Esophagus squamous epithelium (tissue), 4 donors: Measurements from ENCODE around the gene PERM1.

Experiments used
- CTCF ChIP-seq, 6 experiments: fragments of 450-650 bp in 4 of 6; fragments of 200-600 bp in 2 of 6; sonication (generic) in 2 of 6; IDR thresholded peaks; one replicate each; pipeline ENCODE4 v1.5.1; 2016 to 2019; ENCODE audit warnings: antibody characterized with exemption in 6 of 6, mild to moderate bottlenecking in 4 of 6, moderate library complexity in 4 of 6
- POLR2A ChIP-seq, 4 donors: fragments of 450-650 bp; IDR thresholded peaks; one replicate each; pipeline ENCODE4 v1.6.1; 2017; ENCODE audit warnings: antibody characterized with exemption in 4 of 4, mild to moderate bottlenecking in 4 of 4, moderate library complexity in 3 of 4

GRCh38 chr1:940107-941014, 41.5 kb downstream of the PERM1 start:
- TF ChIP-seq CTCF (IDR thresholded peaks at IDR 0.05) (peak in 1 of 6 experiments; percentile 5), POLR2A (IDR thresholded peaks at IDR 0.05) (no peak)
